Neural cell (in vitro differentiated cells): ENCODE data around the gene WDR19.

Experiments used
- CTCF ChIP-seq: fragments of 450-650 bp; IDR thresholded peaks from 2 replicates; pipeline ENCODE4 v1.5.1; 2014; ENCODE audit warnings: antibody characterized with exemption, mild to moderate bottlenecking, moderate library complexity; ENCODE audit not compliant: poor library complexity, severe bottlenecking
- EP300 ChIP-seq: fragments of 450-650 bp; conservative IDR thresholded peaks from 2 replicates; pipeline ENCODE4 v1.6.1; 2014; ENCODE audit warnings: antibody characterized with exemption, mild to moderate bottlenecking, moderate library complexity; ENCODE audit not compliant: poor library complexity, severe bottlenecking
- EZH2 ChIP-seq: fragments of 200-600, 300-800 bp; shearing (Covaris generic), sonication (generic); IDR thresholded peaks from 2 replicates; pipeline ENCODE4 v1.6.1; 2014; ENCODE audit warnings: antibody characterized with exemption, low read length, borderline replicate concordance, mild to moderate bottlenecking; ENCODE audit not compliant: insufficient read depth, poor library complexity, severe bottlenecking
- MXI1 ChIP-seq: fragments of 450-650 bp; conservative IDR thresholded peaks from 2 replicates; pipeline ENCODE4 v1.6.1; 2014; ENCODE audit warnings: antibody characterized with exemption, mild to moderate bottlenecking; ENCODE audit not compliant: poor library complexity, severe bottlenecking
- POLR2AphosphoS5 ChIP-seq: IDR thresholded peaks from 2 replicates; pipeline ENCODE4 v1.6.1; 2012
- RAD21 ChIP-seq: fragments of 450-650 bp; conservative IDR thresholded peaks from 2 replicates; pipeline ENCODE4 v1.6.1; 2014; ENCODE audit warnings: antibody characterized with exemption, mild to moderate bottlenecking, moderate library complexity
- REST ChIP-seq: IDR thresholded peaks from 2 replicates; pipeline ENCODE4 v1.6.1; 2012; ENCODE audit warnings: borderline replicate concordance

- TF ChIP-seq POLR2AphosphoS5, result no peak
- no peak for TF ChIP-seq CTCF
- no peak for TF ChIP-seq EZH2
- TF ChIP-seq EP300, result no peak
- no peak for TF ChIP-seq RAD21
- TF ChIP-seq REST, result no peak
- TF ChIP-seq MXI1, result no peak
These were observed 23.1 kb downstream of the WDR19 start for GRCh38 chr4:39205476-39205875.
